Ascending aorta (tissue), 2 donors: ENCODE data around the gene ERBB3. TPM values are rescaled to one million over a fixed set of nuclear protein-coding genes. Genes with fewer than 3 reads are reported as not detected.
"Not testable (repeated sequence)": the region's sequence is repeated elsewhere in the genome, so short reads cannot be mapped to it uniquely, and the experiment has no call there.

Experiments
- DNase-seq, 2 donors: peaks; one replicate each; pipeline ENCODE4 v3.0.0-alpha.2; 2019; ENCODE audit warnings: low spot score in 2 of 2
- H3K27ac ChIP-seq, 2 donors: fragments of 200-600 bp; sonication (generic); one replicate each; pipeline ENCODE4 v1.5.1; 2016 to 2017; ENCODE audit warnings: mild to moderate bottlenecking in 1 of 2
- H3K27me3 ChIP-seq: fragments of 200-600 bp; sonication (generic); one replicate; pipeline ENCODE4 v1.5.1; 2017
- H3K36me3 ChIP-seq, 2 donors: fragments of 200-600 bp; sonication (generic); one replicate each; pipeline ENCODE4 v1.5.1; 2016
- H3K4me1 ChIP-seq, 2 donors: fragments of 200-600 bp; sonication (generic); one replicate each; pipeline ENCODE4 v1.5.1; 2016 to 2017; ENCODE audit warnings: mild to moderate bottlenecking in 1 of 2
- H3K4me3 ChIP-seq, 2 donors: fragments of 200-600 bp; sonication (generic); one replicate each; pipeline ENCODE4 v1.5.1; 2016 to 2017; ENCODE audit warnings: mild to moderate bottlenecking in 1 of 2
- H3K9me3 ChIP-seq, 2 donors: fragments of 200-600 bp; sonication (generic); one replicate each; pipeline ENCODE4 v1.5.1; 2016
- CTCF ChIP-seq, 3 experiments: fragments of 200-600 bp in 2 of 3; fragments of 450-650 bp in 1 of 3; sonication (generic) in 2 of 3; IDR thresholded peaks; one replicate each; pipeline ENCODE4 v1.5.1; 2016 to 2019; ENCODE audit warnings: antibody characterized with exemption in 3 of 3, mild to moderate bottlenecking in 1 of 3, moderate library complexity in 1 of 3
- intact Hi-C: fragments of 100-400 bp; cut with DNase I; formaldehyde crosslinking; loops from one replicate; pipeline ENCODE4 v1.15.1; 2023
- total RNA-seq: library from RNA; depleted of rRNA; stranded (reverse); fragments of >200 nt; gene quantifications from one replicate; pipeline ENCODE4 v1.1.0, GENCODE V29; 2016

Gene ERBB3
- total RNA-seq, 1 donor from 2014 or later = 3.2 TPM

DNA sequence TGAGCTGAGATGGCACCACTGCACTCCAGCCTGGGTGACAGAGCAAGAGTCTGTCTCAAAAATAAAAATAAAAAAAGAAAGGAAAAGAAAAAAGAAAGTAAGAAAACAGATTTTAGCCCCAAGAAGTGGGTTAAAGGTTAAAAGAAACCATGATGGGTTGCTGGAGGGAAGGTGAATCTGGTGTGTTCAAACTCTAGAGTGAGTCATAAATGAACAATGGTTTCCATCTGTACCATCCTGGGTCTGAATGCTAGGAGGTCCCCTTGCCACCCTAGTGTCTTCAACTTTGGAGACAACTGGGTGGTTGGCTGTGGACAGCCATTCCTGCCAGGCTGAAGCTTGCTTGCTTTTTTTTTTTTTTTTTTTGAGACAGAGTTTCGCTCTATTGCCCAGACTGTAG is 39.8 kb upstream of the ERBB3 start:
- intact Hi-C loops = loop anchor here (2.0 to 5.0 kb wide), 2 partner anchors 33 to 298 kb away; partner anchors contain the start of gene GDF11
- Histone ChIP-seq H3K36me3 (peaks cover 30 to 31% of the 10 kb centered on the region in 2 donors), H3K27me3 (no peaks in the 10 kb centered on the region), H3K4me3 (no peak overlapping the region), H3K9me3 (no peaks in the 10 kb centered on the region), H3K27ac (no peak overlapping the region), H3K4me1 (peaks cover 5 to 11% of the 10 kb centered on the region in 2 donors)
- no peak for TF ChIP-seq CTCF (IDR thresholded peaks at IDR 0.05)
- DNase-seq = no peak

DNA sequence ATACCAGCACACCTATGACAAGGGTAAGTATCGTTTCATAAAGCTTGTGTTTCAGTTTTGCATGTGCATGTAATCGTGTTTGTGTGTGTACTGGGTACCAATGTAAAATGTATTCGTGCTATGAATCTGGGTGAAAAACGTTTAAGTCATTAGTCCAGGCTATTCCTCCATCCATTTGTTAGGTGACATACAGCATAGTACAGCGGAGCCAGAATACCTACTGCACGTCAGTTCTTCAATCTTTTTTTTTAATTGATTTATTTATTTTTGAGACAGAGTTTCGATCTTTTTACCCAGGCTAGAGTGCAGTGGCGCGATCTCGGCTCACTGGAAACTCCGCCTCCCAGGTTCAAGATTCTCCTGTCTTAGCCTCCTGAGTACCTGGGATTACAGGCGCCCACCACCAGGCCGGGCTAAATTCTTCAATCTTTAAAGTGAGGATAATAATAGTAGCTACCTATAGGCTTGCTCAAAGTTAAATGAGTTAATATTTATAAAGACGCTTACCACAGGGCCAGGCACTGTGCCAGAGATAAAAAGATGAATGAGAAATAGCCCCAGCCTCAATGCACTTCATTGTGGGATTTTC is 38.9 kb upstream of the ERBB3 start:
- Histone ChIP-seq H3K9me3 (no peaks in the 10 kb centered on the region), H3K4me3 (peak overlapping the region; percentile 72 to 81), H3K27ac (peak overlapping the region; percentile 82 to 93), H3K27me3 (no peaks in the 10 kb centered on the region), H3K36me3 (peaks cover 24 to 35% of the 10 kb centered on the region in 2 donors), H3K4me1 (peaks cover 5 to 11% of the 10 kb centered on the region in 2 donors)
- intact Hi-C loops = loop anchor here (1.0 to 5.0 kb wide), 3 partner anchors 34 to 299 kb away; partner anchors contain the start of genes GDF11 and SUOX
- TF ChIP-seq CTCF (IDR thresholded peaks at IDR 0.05) = no peak
- DNase-seq = no peak

GRCh38 chr12:56041552-56042429 is 38.2 kb upstream of the ERBB3 start, which contains the start of gene RPS26:
Gene RPS26, plus strand, starts transcription at chr12:56041918. Its CDS starts 249 bp downstream, at chr12:56042167.
- Histone ChIP-seq H3K27me3 (no peaks in the 10 kb centered on the region), H3K36me3 (peaks cover 18 to 30% of the 10 kb centered on the region in 2 donors), H3K4me1 (peaks cover 5 to 11% of the 10 kb centered on the region in 2 donors), H3K9me3 (no peaks in the 10 kb centered on the region), H3K27ac (peak within 1 kb of the TSS; percentile 82 to 93), H3K4me3 (peak within 1 kb of the TSS; percentile 72 to 81)
- peak in 2 of 3 experiments; percentile 43 to 64 for TF ChIP-seq CTCF (IDR thresholded peaks at IDR 0.05)
- DNase-seq = peak; percentile 92 to 98
- intact Hi-C loops = loop anchor here (1.0 to 5.0 kb wide), 5 partner anchors 35 to 299 kb away; partner anchors contain the start of genes GDF11, PA2G4, RAB5B and SUOX

GRCh38 chr12:56042430-56042813 is 37.5 kb upstream of the ERBB3 start:
- Histone ChIP-seq H3K4me1 (peaks cover 5 to 13% of the 10 kb centered on the region in 2 donors), H3K27ac (peak overlapping the region; percentile 82 to 93), H3K36me3 (peaks cover 18 to 30% of the 10 kb centered on the region in 2 donors), H3K4me3 (peak overlapping the region; percentile 72 to 81)
- DNase-seq, H3K9me3 ChIP-seq, H3K27me3 ChIP-seq: not testable (repeated sequence)
- intact Hi-C loops = loop anchor here (1.0 to 5.0 kb wide), 3 partner anchors 62 to 300 kb away; partner anchors contain the start of genes GDF11, PA2G4 and RAB5B

DNA sequence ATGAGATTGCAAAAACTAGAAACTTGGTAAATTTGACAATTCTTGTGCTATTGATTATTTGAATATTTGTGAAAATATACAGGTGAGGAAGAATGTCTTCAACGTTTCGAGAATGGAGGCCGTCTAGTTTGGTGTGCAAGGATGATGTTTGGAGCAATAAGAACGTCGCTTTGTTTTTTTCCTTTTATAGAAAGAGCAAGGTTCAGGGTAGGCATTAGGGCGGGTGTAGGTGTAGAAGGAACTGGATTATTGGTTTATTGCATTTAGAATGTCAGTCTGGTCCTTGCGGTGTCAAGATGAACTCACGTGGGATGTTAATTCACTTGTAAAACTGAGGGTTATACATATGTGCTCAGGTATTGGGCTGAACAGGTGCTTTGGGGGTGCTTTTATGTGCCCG is 37.1 kb upstream of the ERBB3 start:
- Histone ChIP-seq H3K9me3 (no peaks in the 10 kb centered on the region), H3K27me3 (no peaks in the 10 kb centered on the region), H3K27ac (peak overlapping the region; percentile 82 to 93), H3K36me3 (peaks cover 18 to 30% of the 10 kb centered on the region in 2 donors), H3K4me3 (peak overlapping the region; percentile 72 to 81), H3K4me1 (peaks cover 5 to 13% of the 10 kb centered on the region in 2 donors)
- DNase-seq = no peak
- TF ChIP-seq CTCF (IDR thresholded peaks at IDR 0.05) = no peak
- intact Hi-C loops = loop anchor here (1.0 to 5.0 kb wide), 3 partner anchors 61 to 301 kb away; partner anchors contain the start of genes GDF11, PA2G4 and RAB5B
